ENCODE results near the gene CENPS.

DNA sequence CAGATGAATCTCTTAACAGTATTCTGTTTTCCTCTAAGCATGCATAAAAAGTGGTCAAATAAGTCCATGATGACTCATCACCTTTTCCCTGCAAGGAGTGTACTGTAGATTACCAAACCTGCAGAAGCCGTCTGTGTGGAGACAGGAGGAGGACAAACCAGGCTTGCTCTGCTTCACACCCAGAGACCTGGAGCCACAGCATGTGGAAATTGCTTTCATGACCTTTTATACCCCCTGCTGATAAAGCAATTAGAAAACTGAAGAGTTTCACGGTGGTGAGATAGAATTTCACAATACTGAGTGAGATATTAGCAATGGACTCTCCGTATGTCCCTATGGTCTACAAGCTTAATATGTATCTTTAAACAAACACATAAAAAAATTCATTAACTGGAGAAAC, 29.0 kb downstream of the CENPS start:
- no peak for TF ChIP-seq YY1 (IDR thresholded peaks at IDR 0.05; ENCODE audit: insufficient read depth, insufficient replicate concordance, low read depth, low read length)
- no peak for TF ChIP-seq PBX2 (CRISPR knock-in tag; IDR thresholded peaks at IDR 0.05)
- no peak for TF ChIP-seq SUZ12 (IDR thresholded peaks at IDR 0.05; ENCODE audit: low read depth, low read length)
- TF ChIP-seq KMT2B (CRISPR knock-in tag; IDR thresholded peaks at IDR 0.05), result no peak
- TF ChIP-seq, protein P1, sequence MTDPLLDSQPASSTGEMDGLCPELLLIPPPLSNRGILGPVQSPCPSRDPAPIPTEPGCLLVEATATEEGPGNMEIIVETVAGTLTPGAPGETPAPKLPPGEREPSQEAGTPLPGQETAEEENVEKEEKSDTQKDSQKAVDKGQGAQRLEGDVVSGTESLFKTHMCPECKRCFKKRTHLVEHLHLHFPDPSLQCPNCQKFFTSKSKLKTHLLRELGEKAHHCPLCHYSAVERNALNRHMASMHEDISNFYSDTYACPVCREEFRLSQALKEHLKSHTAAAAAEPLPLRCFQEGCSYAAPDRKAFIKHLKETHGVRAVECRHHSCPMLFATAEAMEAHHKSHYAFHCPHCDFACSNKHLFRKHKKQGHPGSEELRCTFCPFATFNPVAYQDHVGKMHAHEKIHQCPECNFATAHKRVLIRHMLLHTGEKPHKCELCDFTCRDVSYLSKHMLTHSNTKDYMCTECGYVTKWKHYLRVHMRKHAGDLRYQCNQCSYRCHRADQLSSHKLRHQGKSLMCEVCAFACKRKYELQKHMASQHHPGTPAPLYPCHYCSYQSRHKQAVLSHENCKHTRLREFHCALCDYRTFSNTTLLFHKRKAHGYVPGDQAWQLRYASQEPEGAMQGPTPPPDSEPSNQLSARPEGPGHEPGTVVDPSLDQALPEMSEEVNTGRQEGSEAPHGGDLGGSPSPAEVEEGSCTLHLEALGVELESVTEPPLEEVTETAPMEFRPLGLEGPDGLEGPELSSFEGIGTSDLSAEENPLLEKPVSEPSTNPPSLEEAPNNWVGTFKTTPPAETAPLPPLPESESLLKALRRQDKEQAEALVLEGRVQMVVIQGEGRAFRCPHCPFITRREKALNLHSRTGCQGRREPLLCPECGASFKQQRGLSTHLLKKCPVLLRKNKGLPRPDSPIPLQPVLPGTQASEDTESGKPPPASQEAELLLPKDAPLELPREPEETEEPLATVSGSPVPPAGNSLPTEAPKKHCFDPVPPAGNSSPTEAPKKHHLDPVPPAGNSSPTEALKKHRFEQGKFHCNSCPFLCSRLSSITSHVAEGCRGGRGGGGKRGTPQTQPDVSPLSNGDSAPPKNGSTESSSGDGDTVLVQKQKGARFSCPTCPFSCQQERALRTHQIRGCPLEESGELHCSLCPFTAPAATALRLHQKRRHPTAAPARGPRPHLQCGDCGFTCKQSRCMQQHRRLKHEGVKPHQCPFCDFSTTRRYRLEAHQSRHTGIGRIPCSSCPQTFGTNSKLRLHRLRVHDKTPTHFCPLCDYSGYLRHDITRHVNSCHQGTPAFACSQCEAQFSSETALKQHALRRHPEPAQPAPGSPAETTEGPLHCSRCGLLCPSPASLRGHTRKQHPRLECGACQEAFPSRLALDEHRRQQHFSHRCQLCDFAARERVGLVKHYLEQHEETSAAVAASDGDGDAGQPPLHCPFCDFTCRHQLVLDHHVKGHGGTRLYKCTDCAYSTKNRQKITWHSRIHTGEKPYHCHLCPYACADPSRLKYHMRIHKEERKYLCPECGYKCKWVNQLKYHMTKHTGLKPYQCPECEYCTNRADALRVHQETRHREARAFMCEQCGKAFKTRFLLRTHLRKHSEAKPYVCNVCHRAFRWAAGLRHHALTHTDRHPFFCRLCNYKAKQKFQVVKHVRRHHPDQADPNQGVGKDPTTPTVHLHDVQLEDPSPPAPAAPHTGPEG (CRISPR knock-in tag; IDR thresholded peaks at IDR 0.05), result no peak
- TF ChIP-seq, protein P2, sequence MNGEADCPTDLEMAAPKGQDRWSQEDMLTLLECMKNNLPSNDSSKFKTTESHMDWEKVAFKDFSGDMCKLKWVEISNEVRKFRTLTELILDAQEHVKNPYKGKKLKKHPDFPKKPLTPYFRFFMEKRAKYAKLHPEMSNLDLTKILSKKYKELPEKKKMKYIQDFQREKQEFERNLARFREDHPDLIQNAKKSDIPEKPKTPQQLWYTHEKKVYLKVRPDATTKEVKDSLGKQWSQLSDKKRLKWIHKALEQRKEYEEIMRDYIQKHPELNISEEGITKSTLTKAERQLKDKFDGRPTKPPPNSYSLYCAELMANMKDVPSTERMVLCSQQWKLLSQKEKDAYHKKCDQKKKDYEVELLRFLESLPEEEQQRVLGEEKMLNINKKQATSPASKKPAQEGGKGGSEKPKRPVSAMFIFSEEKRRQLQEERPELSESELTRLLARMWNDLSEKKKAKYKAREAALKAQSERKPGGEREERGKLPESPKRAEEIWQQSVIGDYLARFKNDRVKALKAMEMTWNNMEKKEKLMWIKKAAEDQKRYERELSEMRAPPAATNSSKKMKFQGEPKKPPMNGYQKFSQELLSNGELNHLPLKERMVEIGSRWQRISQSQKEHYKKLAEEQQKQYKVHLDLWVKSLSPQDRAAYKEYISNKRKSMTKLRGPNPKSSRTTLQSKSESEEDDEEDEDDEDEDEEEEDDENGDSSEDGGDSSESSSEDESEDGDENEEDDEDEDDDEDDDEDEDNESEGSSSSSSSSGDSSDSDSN (CRISPR knock-in tag; IDR thresholded peaks at IDR 0.05), result no peak
- no peak for TF ChIP-seq DNMT1 (CRISPR knock-in tag; IDR thresholded peaks at IDR 0.05)
